ENCODE results near the gene TSR1. TPM values are rescaled to one million over a fixed set of nuclear protein-coding genes. Genes with fewer than 3 reads are reported as not detected.

The TSR1 gene
- total RNA-seq, 1 donor from 2014 or later, result 49.1 TPM

- no peaks in the 10 kb centered on the region for H3K36me3 ChIP-seq (ENCODE audit: control insufficient read depth, insufficient read depth, low read length)
- H3K4me3 ChIP-seq (ENCODE audit: low read depth, low read length), result no peak overlapping the region
- no peaks in the 10 kb centered on the region for H3K27me3 ChIP-seq (ENCODE audit: control insufficient read depth, insufficient read depth, low read length)
- TF ChIP-seq CTCF (IDR thresholded peaks at IDR 0.05; ENCODE audit: insufficient read depth, low read length, poor library complexity, severe bottlenecking), result no peak
- no peak for DNase-seq (ENCODE audit: low read depth)
Measured at GRCh38 chr17:2371183-2372130, 35.2 kb upstream of the TSR1 start.

GRCh38 chr17:2370211-2370589 lies 33.9 kb upstream of the TSR1 start:
- no peaks in the 10 kb centered on the region for H3K36me3 ChIP-seq (ENCODE audit: control insufficient read depth, insufficient read depth, low read length)
- no peak overlapping the region for H3K4me3 ChIP-seq (ENCODE audit: low read depth, low read length)
- no peak for TF ChIP-seq CTCF (IDR thresholded peaks at IDR 0.05; ENCODE audit: insufficient read depth, low read length, poor library complexity, severe bottlenecking)
- H3K27me3 ChIP-seq (ENCODE audit: control insufficient read depth, insufficient read depth, low read length), result no peaks in the 10 kb centered on the region
- DNase-seq (ENCODE audit: low read depth), result no peak

GRCh38 chr17:2369551-2370210 lies 33.4 kb upstream of the TSR1 start:
- H3K4me3 ChIP-seq (ENCODE audit: low read depth, low read length), result no peak overlapping the region
- H3K27me3 ChIP-seq (ENCODE audit: control insufficient read depth, insufficient read depth, low read length), result no peaks in the 10 kb centered on the region
- no peak for DNase-seq (ENCODE audit: low read depth)
- no peaks in the 10 kb centered on the region for H3K36me3 ChIP-seq (ENCODE audit: control insufficient read depth, insufficient read depth, low read length)
- peak; percentile 6 for TF ChIP-seq CTCF (IDR thresholded peaks at IDR 0.05; ENCODE audit: insufficient read depth, low read length, poor library complexity, severe bottlenecking)

GRCh38 chr17:2369039-2369438 lies 32.8 kb upstream of the TSR1 start:
- DNase-seq (ENCODE audit: low read depth), result no peak
- no peaks in the 10 kb centered on the region for H3K27me3 ChIP-seq (ENCODE audit: control insufficient read depth, insufficient read depth, low read length)
- no peaks in the 10 kb centered on the region for H3K36me3 ChIP-seq (ENCODE audit: control insufficient read depth, insufficient read depth, low read length)
- no peak for TF ChIP-seq CTCF (IDR thresholded peaks at IDR 0.05; ENCODE audit: insufficient read depth, low read length, poor library complexity, severe bottlenecking)
- H3K4me3 ChIP-seq (ENCODE audit: low read depth, low read length), result no peak overlapping the region

- DNase-seq (ENCODE audit: low read depth), result no peak
- no peak overlapping the region for H3K4me3 ChIP-seq (ENCODE audit: low read depth, low read length)
- TF ChIP-seq CTCF (IDR thresholded peaks at IDR 0.05; ENCODE audit: insufficient read depth, low read length, poor library complexity, severe bottlenecking), result no peak
- H3K36me3 ChIP-seq (ENCODE audit: control insufficient read depth, insufficient read depth, low read length), result no peaks in the 10 kb centered on the region
- no peaks in the 10 kb centered on the region for H3K27me3 ChIP-seq (ENCODE audit: control insufficient read depth, insufficient read depth, low read length)
Measured at GRCh38 chr17:2368359-2368758, 32.1 kb upstream of the TSR1 start.
